Measurements from ENCODE around the gene FAM171A2.
A peak's percentile ranks its signal among the peaks of the same experiment; 100 is the strongest.
"Not testable (repeated sequence)": the region's sequence is repeated elsewhere in the genome, so short reads cannot be mapped to it uniquely, and the experiment has no call there.

FAM171A2 gene

GRCh38 chr17:44363613-44364159 is at the start of gene FAM171A2:
TSS of gene FAM171A2 (minus strand) at chr17:44363853. CDS start at chr17:44363714, 139 bp downstream.
- DNase-seq (ENCODE audit: low read depth): peak; percentile 44

GRCh38 chr17:44409309-44410028 is 45.8 kb upstream of the FAM171A2 start:
- DNase-seq (ENCODE audit: low read depth): no peak

DNA sequence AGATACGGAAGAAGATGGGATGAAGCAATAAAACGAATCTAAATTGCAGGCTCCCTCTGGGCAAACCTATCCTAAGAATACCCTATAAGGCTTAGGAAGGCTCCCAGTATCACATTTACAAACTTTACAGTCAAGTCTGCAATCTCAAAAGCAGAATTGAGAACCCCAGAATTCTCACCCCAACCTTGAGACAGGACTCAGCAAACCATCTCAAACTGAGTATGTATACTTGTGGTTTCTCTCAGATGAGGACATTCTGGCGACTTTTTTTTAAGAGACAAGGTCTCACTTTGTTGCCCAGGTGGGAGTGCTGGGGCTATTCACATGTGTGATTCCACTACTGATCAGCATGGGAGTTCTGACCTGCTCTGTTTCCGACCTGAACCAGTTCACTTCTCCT is 45.1 kb upstream of the FAM171A2 start:
- DNase-seq (ENCODE audit: low read depth): no peak

DNA sequence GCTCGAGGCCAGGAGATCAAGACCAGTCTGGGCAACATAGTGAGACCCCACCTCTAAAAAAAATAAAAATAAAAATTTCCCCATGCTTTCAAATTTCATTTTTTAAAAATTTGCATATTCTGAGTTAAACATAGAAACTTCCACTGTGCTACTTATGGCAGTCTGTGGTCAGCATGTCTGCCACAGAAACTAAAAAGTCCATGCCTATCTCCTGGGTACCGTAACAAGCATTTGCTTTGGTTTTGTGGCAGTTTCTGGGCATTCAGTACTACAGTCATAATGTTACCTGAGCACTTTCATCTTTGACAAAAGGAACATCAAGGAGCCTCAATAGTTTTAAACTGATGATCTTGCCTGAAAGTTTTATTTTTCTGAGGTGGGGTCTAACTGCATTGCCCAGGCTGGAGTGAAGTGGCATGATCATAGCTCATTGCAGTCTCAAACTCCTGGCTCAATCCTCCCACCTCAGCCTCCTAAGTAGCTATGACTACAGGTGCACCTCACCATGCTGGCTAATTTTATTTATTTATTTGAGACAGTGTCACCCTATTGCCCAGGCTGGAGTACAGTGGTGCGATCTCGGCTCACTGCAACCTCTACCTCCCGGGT is 39.0 kb upstream of the FAM171A2 start:
- DNase-seq (ENCODE audit: low read depth): no peak

DNA sequence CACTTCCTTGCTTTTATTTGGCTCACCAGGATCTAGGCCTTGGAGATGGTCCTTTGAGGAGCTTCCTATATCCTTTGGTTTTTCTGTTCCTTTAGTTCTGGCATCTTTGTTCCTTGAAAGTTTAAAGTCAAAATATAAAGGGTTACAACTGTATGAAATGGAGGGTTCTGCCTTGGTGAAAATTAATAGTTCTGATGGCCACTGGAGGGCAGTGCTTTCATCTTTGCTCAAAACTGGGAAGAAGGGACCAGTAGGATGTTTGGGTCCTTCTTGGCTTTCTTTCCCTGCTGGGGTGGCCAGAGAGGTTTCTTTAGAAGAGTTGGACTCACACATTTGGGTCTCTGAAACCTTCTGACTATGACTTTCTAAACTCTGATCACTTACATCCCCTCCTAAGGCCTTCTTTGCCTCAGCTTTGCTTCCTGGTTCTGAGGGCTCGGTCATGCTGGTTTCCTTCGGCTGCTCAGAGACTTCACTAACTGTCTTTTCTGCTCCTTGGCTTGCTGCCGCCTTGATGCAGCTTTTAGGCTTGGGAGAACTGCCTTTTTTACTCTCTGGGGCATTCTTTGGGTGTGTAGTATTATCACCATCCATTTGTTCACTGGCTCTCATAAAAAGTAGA is 36.7 kb upstream of the FAM171A2 start:
- no peak for DNase-seq (ENCODE audit: low read depth)

DNA sequence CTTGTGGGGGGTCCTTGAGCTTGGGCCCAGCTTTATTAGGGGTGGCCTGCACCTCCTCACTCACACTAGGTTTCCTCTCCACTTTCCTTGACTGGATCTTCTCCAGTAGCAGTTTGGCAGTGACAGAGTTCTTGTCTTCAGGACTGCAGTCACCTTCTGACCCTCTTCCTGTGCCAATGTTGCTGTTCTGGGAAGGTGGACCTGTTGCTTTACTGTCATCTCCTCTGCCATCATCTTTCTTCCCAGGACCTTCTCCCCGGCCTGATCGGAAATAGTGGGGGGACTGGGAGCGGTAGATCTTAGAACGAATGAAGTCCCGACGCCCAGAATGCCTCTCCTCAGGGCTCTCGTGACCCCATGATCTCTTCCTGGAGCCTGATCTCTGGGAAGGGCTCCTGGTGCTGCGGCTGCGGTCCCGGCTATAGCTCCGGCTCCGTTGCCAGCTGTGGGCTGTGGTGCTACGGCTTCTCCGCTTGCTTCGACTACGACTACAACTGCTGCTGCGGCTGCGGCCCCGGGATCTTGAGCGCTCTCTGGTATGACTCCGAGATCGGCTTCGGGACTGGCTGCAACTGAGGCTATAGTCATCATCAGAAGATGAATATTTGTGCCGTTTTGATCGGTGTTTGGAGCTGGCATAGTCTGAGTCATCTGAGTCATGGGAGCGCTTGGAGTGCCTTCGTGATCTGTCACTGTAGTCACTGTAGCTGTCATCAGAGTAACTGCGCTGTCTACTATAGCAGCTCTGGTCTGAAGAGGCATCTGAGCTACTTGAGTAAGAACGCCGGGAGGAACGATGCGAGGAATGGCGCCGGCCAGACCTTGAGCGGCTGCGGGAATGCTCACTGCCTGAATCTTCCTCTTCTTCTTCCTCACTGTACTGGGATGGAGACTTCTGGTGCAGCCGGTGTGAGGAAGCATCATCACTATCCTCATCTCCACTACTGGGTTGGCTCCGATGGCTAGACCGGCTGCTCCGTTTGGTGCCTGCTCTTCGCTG is 35.3 kb upstream of the FAM171A2 start:
- DNase-seq (ENCODE audit: low read depth): no peak

DNA sequence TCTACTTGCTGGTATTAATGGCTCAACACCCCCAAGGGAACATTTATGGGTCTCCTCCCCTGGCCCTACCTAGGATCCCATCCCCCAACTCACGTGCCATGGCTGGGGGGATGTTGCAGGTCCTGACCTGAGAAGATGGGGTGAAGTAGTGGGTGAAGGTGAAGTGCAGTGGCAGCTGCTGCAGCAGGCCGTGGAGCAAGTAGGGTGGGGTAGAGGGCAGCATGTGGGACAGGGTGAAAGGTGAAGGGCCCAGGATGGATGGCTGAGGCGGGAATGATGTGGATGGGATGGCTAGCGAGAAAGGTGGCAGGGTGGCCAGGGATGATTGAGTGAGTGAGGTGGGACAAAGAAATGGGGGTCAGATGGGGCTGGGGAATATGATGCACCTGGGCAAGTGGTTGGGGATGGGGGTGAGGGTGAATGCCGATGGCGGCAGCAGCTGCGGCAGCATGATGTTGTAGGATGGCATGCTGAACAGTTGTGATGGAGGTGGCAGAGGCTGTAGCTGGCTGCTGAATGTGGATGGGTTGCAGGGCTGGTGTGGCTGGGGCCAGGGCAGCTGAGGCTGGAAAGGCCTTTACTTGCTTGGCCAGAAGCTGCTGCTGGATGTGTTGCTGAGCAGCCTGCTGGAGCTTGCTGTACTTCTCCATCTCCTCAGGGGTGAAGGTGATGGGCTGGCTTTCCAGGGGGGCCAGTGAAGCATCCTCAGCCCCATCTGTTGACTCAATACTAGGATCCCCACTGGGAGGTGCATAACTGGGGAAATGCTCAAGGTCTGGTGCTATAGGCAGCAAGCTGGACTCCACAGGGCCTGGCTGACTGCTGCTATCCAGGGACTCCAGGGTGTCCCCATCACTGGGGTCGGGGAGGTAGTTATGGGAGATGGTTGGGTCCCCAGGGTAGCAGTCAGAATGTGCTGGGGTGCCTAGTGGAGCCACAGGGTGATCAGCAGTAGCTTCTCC is 34.1 kb upstream of the FAM171A2 start:
- DNase-seq (ENCODE audit: low read depth): no peak

DNA sequence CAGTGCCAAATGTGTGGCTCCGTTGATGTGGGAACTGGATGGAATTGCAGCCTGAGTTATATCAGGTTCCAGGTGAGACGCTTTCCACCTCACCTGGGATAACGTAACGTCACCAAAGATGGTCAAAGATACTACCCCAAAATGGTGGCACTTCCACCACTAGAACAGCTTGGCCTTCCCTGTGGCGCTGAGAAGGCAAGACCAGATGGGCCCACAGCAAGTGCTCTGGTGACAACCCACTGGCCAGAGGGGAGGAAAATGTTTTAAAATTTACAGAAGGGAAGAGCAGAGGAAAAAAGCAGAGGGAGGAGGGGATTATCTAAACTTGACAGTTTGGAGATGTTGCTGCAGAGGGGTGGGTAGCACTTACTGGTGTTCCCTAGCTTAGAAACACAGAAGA is 33.3 kb upstream of the FAM171A2 start:
- no peak for DNase-seq (ENCODE audit: low read depth)

- DNase-seq (ENCODE audit: low read depth): no peak
Observed at GRCh38 chr17:44394833-44395232, 31.2 kb upstream of the FAM171A2 start.

DNA sequence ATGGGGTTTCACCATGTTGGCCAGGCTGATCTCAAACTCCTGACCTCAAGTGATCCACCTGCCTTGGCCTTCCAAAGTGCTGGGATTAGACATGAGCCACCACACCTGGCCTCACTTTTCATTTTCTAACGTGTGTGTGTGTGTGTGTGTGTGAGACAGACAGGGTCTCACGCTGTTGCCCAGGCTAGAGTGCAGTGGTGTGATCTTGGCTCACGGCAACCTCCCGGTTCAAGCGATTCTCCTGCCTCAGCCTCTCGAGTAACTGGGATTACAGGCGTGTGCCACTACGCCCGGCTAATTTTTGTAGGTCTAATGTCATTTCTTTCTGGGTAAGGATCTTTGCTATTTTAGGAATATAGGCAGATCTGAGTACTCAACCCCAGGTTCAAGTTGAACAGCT is 30.5 kb upstream of the FAM171A2 start:
- not testable (repeated sequence) for DNase-seq (ENCODE audit: low read depth)

DNA sequence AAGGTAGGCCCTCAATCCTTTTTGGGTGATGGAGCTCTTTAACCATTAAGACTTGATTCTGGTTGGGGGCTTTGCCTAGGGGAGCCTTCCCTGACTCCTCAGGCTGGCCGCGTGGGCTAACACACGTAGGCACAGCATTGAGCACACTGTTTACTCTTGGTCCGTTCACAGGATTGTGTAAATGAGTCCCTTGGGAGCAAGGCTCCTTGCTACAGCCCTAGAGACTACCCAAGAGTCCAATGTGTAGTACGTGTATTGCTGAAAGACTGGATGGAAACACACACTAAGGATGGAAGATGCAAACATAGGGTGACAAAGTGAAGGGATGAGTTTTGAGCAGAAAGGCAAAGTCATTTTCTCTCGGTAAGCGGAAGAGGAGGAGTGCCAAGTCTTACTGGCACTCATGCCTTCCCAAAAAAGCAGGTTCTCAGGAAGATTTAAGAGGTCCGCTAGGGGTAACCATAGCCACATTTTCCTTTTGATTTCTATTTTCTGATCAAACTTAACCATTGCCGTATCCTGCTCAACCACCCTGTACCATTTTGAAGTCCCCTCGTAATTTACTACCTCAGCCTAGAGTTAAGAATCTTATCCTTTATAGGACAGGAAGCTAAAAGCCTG is 26.7 kb upstream of the FAM171A2 start:
- DNase-seq (ENCODE audit: low read depth): no peak

DNA sequence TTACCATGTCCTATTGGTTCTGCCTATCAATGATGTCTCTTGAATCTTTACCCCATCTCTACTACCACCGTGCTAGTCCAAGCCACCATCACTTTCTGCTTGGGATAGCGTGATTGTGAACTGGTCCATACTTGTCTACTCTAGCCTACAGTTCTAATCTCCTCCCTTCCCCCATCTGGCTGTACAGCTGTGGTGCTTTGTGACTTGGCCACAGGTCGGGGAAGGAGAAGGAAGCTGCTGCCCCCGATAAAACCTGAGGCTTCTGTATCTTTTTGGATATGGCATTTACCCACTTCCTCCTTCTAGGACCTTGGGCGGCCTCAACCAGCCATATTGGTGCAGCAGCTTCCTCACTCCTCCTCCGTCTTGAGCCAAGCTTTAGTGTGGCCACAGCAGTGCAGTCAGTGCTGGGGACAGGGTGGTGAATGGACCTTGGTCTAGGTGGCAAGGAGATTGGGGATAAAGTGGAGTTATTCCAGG is 26.1 kb upstream of the FAM171A2 start:
- no peak for DNase-seq (ENCODE audit: low read depth)

GRCh38 chr17:44389281-44389680 is 25.6 kb upstream of the FAM171A2 start, which contains the start of gene ITGA2B:
TSS of gene ITGA2B (minus strand) at chr17:44389649. CDS start at chr17:44389473, 176 bp downstream.
- no peak for DNase-seq (ENCODE audit: low read depth)

GRCh38 chr17:44387804-44388203 is 24.2 kb upstream of the FAM171A2 start:
- DNase-seq (ENCODE audit: low read depth): no peak

DNA sequence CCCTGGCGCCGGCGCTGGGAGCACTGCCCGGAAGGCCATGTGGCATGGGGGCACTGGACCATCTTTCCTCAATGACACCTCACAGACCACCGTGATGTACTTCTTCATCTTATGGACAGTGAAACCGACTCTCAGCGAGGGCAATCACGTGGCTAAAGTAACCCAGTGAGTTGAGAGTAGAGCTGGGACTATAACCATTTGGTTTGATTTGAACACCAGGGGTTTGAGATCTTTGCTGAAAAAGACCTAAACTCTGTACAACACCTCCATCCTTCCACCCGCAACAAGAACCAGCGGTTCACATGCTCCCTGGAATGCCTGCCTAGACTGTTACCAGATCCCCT is 22.5 kb upstream of the FAM171A2 start:
- DNase-seq (ENCODE audit: low read depth): no peak

GRCh38 chr17:44385287-44386181 is 21.9 kb upstream of the FAM171A2 start:
- DNase-seq (ENCODE audit: low read depth): peak; percentile 78

DNA sequence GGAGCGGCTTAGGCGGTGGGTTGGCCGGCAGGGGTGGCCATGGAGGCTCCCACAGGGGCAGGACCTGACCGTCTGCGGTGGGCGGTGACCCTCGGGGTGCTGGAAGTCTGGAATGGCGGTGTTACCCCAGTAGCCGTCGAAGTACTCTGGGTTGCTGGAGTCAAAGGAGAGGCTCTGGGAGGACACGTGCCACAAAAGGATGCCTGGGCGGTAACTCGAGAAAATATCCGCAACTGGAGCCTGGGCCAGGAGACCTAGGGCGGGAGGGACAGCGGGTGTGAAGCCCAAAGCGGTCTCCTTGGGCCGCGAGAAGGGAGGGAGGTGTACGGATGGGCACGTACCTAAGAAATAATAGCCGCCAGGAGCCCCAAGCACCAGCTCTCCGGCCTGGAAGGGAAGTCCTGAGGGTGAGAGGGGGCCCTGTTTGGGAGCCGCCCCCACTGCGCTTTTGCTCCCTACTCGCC is 21.2 kb upstream of the FAM171A2 start:
- no peak for DNase-seq (ENCODE audit: low read depth)

DNA sequence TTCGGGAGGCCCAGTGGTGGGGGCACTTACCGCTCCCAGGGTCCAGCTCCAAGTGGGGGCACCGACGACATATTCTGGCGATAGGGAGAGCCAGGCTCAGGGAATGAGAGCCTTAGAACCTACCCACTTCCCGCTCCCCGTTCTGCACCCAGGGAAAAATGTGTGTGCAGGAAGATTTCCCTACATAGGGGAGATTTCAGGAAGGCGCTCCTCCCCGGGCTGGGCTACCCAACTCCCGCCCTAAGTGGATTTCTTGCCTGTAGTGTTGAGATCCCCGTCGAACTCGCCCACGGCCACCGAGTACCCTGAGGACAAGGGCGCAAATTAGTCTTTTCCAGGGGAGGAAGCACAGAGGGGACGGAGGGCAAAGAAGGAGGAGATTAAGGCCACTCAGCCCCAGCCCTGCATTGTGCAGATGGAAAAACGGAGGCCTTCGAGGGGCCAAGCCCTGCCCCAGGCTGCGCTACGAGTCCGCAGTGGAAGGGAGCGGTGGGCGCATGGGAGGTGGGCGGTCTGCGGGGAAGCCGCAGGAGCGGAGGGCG is 20.7 kb upstream of the FAM171A2 start:
- no peak for DNase-seq (ENCODE audit: low read depth)

GRCh38 chr17:44383861-44384260 is 20.2 kb upstream of the FAM171A2 start:
- no peak for DNase-seq (ENCODE audit: low read depth)

All from activated T-cell treated with anti-CD3 and anti-CD28 coated beads for 24 hours (primary cell).